Measurements from ENCODE around the gene FGD2.

Gene FGD2

GRCh38 chr6:36971921-36972673 is 33.4 kb upstream of the FGD2 start:
- no peak overlapping the region for H3K4me3 ChIP-seq (ENCODE audit: low read depth, low read length)
- TF ChIP-seq CTCF (IDR thresholded peaks at IDR 0.05; ENCODE audit: borderline replicate concordance, insufficient read depth, low read depth, low read length) = no peak

GRCh38 chr6:36973190-36973589 is 32.3 kb upstream of the FGD2 start:
- no peak for TF ChIP-seq CTCF (IDR thresholded peaks at IDR 0.05; ENCODE audit: borderline replicate concordance, insufficient read depth, low read depth, low read length)
- H3K4me3 ChIP-seq (ENCODE audit: low read depth, low read length) = no peak overlapping the region

- H3K4me3 ChIP-seq (ENCODE audit: low read depth, low read length) = no peak overlapping the region
- TF ChIP-seq CTCF (IDR thresholded peaks at IDR 0.05; ENCODE audit: borderline replicate concordance, insufficient read depth, low read depth, low read length) = no peak
These were observed 31.8 kb upstream of the FGD2 start for GRCh38 chr6:36973647-36974046.

GRCh38 chr6:36975231-36976006 is 30.0 kb upstream of the FGD2 start:
- TF ChIP-seq CTCF (IDR thresholded peaks at IDR 0.05; ENCODE audit: borderline replicate concordance, insufficient read depth, low read depth, low read length) = no peak
- no peak overlapping the region for H3K4me3 ChIP-seq (ENCODE audit: low read depth, low read length)

- H3K4me3 ChIP-seq (ENCODE audit: low read depth, low read length) = no peak overlapping the region
- no peak for TF ChIP-seq CTCF (IDR thresholded peaks at IDR 0.05; ENCODE audit: borderline replicate concordance, insufficient read depth, low read depth, low read length)
These were observed 29.5 kb upstream of the FGD2 start for GRCh38 chr6:36976007-36976264.

GRCh38 chr6:36976509-36976908 is 28.9 kb upstream of the FGD2 start:
- TF ChIP-seq CTCF (IDR thresholded peaks at IDR 0.05; ENCODE audit: borderline replicate concordance, insufficient read depth, low read depth, low read length) = no peak

GRCh38 chr6:36976931-36977330 is 28.5 kb upstream of the FGD2 start:
- TF ChIP-seq CTCF (IDR thresholded peaks at IDR 0.05; ENCODE audit: borderline replicate concordance, insufficient read depth, low read depth, low read length) = no peak
- H3K4me3 ChIP-seq (ENCODE audit: low read depth, low read length) = no peak overlapping the region

More at GRCh38 chr6:36976509-36976908, 28.9 kb upstream of the FGD2 start:
- no peak overlapping the region for H3K4me3 ChIP-seq (ENCODE audit: low read depth, low read length)

All from GM12875 (cell line).